ENCODE data around the gene SCCPDH.

DNA sequence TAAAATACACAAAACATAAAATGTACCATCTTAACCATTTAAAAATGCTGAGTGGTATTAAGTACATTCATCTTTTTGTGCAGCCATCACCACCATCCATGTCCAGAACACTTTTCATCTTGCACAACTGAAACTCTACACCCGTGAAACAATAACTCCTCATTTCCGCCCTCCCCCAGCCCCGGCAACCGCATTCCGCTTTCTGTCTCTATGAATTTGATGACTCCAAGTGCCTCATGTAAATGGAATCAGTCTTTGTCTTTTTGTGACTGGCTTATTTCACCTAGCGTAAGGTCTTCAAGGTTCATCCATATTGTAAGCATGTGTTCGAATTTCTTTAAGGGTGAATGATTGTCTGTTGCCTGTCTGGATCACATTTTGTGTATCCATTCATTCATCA is 37.2 kb downstream of the SCCPDH start:
- TF ChIP-seq, protein P1, sequence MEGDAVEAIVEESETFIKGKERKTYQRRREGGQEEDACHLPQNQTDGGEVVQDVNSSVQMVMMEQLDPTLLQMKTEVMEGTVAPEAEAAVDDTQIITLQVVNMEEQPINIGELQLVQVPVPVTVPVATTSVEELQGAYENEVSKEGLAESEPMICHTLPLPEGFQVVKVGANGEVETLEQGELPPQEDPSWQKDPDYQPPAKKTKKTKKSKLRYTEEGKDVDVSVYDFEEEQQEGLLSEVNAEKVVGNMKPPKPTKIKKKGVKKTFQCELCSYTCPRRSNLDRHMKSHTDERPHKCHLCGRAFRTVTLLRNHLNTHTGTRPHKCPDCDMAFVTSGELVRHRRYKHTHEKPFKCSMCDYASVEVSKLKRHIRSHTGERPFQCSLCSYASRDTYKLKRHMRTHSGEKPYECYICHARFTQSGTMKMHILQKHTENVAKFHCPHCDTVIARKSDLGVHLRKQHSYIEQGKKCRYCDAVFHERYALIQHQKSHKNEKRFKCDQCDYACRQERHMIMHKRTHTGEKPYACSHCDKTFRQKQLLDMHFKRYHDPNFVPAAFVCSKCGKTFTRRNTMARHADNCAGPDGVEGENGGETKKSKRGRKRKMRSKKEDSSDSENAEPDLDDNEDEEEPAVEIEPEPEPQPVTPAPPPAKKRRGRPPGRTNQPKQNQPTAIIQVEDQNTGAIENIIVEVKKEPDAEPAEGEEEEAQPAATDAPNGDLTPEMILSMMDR (IDR thresholded peaks at IDR 0.05): no peak
- TF ChIP-seq POLR2A (IDR thresholded peaks at IDR 0.05): no peak
